DOHH2 (cell line): ENCODE data around the gene GYG2.

ENCODE experiments used
- H3F3A ChIP-seq: fragments of 200-600 bp; sonication (generic), shearing (Covaris generic); 2 replicates; pipeline ENCODE4 v1.6.0; 2016; ENCODE audit warnings: antibody characterized with exemption, mild to moderate bottlenecking; ENCODE audit not compliant: control insufficient read depth, insufficient read depth
- H3K27ac ChIP-seq: fragments of 200-600 bp; sonication (generic); 2 replicates; pipeline ENCODE4 v1.5.1; 2014; ENCODE audit warnings: low read depth, mild to moderate bottlenecking, low read length, moderate library complexity
- H3K27me3 ChIP-seq: fragments of 200-600 bp; sonication (generic); 2 replicates; pipeline ENCODE4 v1.6.1; 2014; ENCODE audit warnings: mild to moderate bottlenecking, low read length, mixed read lengths; ENCODE audit not compliant: control insufficient read depth
- H3K36me3 ChIP-seq: fragments of 200-600 bp; sonication (generic); 2 replicates; pipeline ENCODE4 v1.6.1; 2014; ENCODE audit warnings: mild to moderate bottlenecking, low read length, moderate library complexity, mixed read lengths; ENCODE audit not compliant: control insufficient read depth
- H3K4me1 ChIP-seq: fragments of 200-600 bp; sonication (generic); 2 replicates; pipeline ENCODE4 v1.6.1; 2014; ENCODE audit warnings: mild to moderate bottlenecking, low read length, mixed read lengths; ENCODE audit not compliant: control insufficient read depth
- H3K4me2 ChIP-seq: fragments of 200-600 bp; sonication (generic); 2 replicates; pipeline ENCODE4 v1.6.0; 2014; ENCODE audit warnings: mild to moderate bottlenecking, low read length, moderate library complexity
- H3K4me3 ChIP-seq: fragments of 200-600 bp; sonication (generic); 2 replicates; pipeline ENCODE4 v1.5.1; 2014; ENCODE audit warnings: mild to moderate bottlenecking, low read length, mixed read lengths
- H3K79me2 ChIP-seq: fragments of 200-600 bp; sonication (generic); 2 replicates; pipeline ENCODE4 v1.6.1; 2014; ENCODE audit warnings: mild to moderate bottlenecking, low read length, mixed read lengths; ENCODE audit not compliant: control insufficient read depth
- H3K9me2 ChIP-seq: fragments of 200-600 bp; sonication (generic); replicated peaks from 2 replicates; pipeline ENCODE4 v1.6.1; 2014; ENCODE audit warnings: mild to moderate bottlenecking, low read length, mixed read lengths; ENCODE audit not compliant: control insufficient read depth
- H3K9me3 ChIP-seq: fragments of 200-600 bp; sonication (generic); 2 replicates; pipeline ENCODE4 v1.6.1; 2014; ENCODE audit warnings: antibody characterized with exemption, low read length, mixed read lengths; ENCODE audit not compliant: control insufficient read depth, insufficient read depth
- H4K20me1 ChIP-seq: fragments of 200-600 bp; sonication (generic); 2 replicates; pipeline ENCODE4 v1.6.0; 2014; ENCODE audit warnings: low read depth, mild to moderate bottlenecking, antibody characterized with exemption, low read length, moderate library complexity; ENCODE audit not compliant: control insufficient read depth, insufficient read depth
- CTCF ChIP-seq: fragments of 200-600 bp; sonication (generic); IDR thresholded peaks from one replicate; pipeline ENCODE4 v1.5.1; 2014; ENCODE audit warnings: antibody characterized with exemption, mild to moderate bottlenecking, low read depth, low read length; ENCODE audit not compliant: poor library complexity, severe bottlenecking
- EZH2phosphoT487 ChIP-seq: fragments of 200-600 bp; sonication (generic); IDR thresholded peaks from 2 replicates; pipeline ENCODE4 v1.6.1; 2017; ENCODE audit warnings: borderline replicate concordance, mild to moderate bottlenecking, antibody characterized with exemption, low read length, moderate library complexity, mixed read lengths

Gene GYG2

GRCh38 chrX:2928583-2929434, 100.1 kb downstream of the GYG2 start, which contains the start of gene ARSD:
ARSD (minus strand) TSS chrX:2929339; CDS start chrX:2929275, 64 bp downstream.
- H3K79me2 ChIP-seq = no peaks in the 10 kb centered on the region
- H4K20me1 ChIP-seq = no peaks in the 10 kb centered on the region
- no peaks in the 10 kb centered on the region for H3K9me3 ChIP-seq
- no peaks in the 10 kb centered on the region for H3K36me3 ChIP-seq
- H3K4me2 ChIP-seq = no peak within 1 kb of the TSS
- no peaks in the 10 kb centered on the region for H3K27me3 ChIP-seq
- H3K4me3 ChIP-seq = no peak within 1 kb of the TSS
- no peaks in the 10 kb centered on the region for H3K9me2 ChIP-seq
- H3K4me1 ChIP-seq = no peaks in the 10 kb centered on the region
- no peaks in the 10 kb centered on the region for H3F3A ChIP-seq
- TF ChIP-seq EZH2phosphoT487 (no peak), CTCF (no peak)
- no peak within 1 kb of the TSS for H3K27ac ChIP-seq

GRCh38 chrX:2931155-2931554, 102.4 kb downstream of the GYG2 start:
- no peaks in the 10 kb centered on the region for H3K36me3 ChIP-seq
- no peaks in the 10 kb centered on the region for H3K79me2 ChIP-seq
- H3K9me3 ChIP-seq = no peaks in the 10 kb centered on the region
- H4K20me1 ChIP-seq = no peaks in the 10 kb centered on the region
- no peak overlapping the region for H3K4me3 ChIP-seq
- H3F3A ChIP-seq = no peaks in the 10 kb centered on the region
- no peak overlapping the region for H3K4me2 ChIP-seq
- H3K27ac ChIP-seq = no peak overlapping the region
- no peaks in the 10 kb centered on the region for H3K4me1 ChIP-seq
- H3K9me2 ChIP-seq = no peaks in the 10 kb centered on the region
- H3K27me3 ChIP-seq = no peaks in the 10 kb centered on the region
- TF ChIP-seq CTCF (no peak), EZH2phosphoT487 (no peak)

GRCh38 chrX:2931612-2932011, 102.9 kb downstream of the GYG2 start:
- no peaks in the 10 kb centered on the region for H3F3A ChIP-seq
- H3K4me3 ChIP-seq = no peak overlapping the region
- no peaks in the 10 kb centered on the region for H3K27me3 ChIP-seq
- no peaks in the 10 kb centered on the region for H3K9me3 ChIP-seq
- H3K36me3 ChIP-seq = no peaks in the 10 kb centered on the region
- H3K9me2 ChIP-seq = no peaks in the 10 kb centered on the region
- no peak overlapping the region for H3K4me2 ChIP-seq
- TF ChIP-seq CTCF (no peak), EZH2phosphoT487 (no peak)
- H3K4me1 ChIP-seq = no peaks in the 10 kb centered on the region
- H3K79me2 ChIP-seq = no peaks in the 10 kb centered on the region
- H3K27ac ChIP-seq = no peak overlapping the region
- no peaks in the 10 kb centered on the region for H4K20me1 ChIP-seq
